Trophoblast cell (in vitro differentiated cells and primary cell): ENCODE results near the gene IFITM10.
A peak's percentile ranks its signal among the peaks of the same experiment; 100 is the strongest.

ENCODE experiments used
- DNase-seq, 2 donors: peaks; one replicate each; pipeline ENCODE4 v3.0.0-alpha.2; 2016
- H2AFZ ChIP-seq: 2 replicates; pipeline ENCODE4 v1.6.1; 2013; ENCODE audit warnings: low read length, moderate library complexity, mild to moderate bottlenecking; ENCODE audit not compliant: insufficient read depth, poor library complexity
- H2AK5ac ChIP-seq: 2 replicates; pipeline ENCODE4 v1.6.1; 2013; ENCODE audit warnings: mild to moderate bottlenecking, low read length
- H2BK120ac ChIP-seq: 2 replicates; pipeline ENCODE4 v1.6.1; 2013; ENCODE audit warnings: low read length, mild to moderate bottlenecking, moderate library complexity; ENCODE audit not compliant: insufficient read depth, poor library complexity
- H2BK12ac ChIP-seq: 2 replicates; pipeline ENCODE4 v1.6.1; 2013; ENCODE audit warnings: mild to moderate bottlenecking, low read length, moderate library complexity
- H2BK5ac ChIP-seq: 2 replicates; pipeline ENCODE4 v1.6.1; 2013; ENCODE audit warnings: low read length, low read depth, moderate library complexity, mild to moderate bottlenecking; ENCODE audit not compliant: poor library complexity
- H3K14ac ChIP-seq: 2 replicates; pipeline ENCODE4 v1.6.1; 2013; ENCODE audit warnings: mild to moderate bottlenecking, low read length
- H3K18ac ChIP-seq: 2 replicates; pipeline ENCODE4 v1.6.1; 2013; ENCODE audit warnings: mild to moderate bottlenecking, low read length
- H3K23ac ChIP-seq: 2 replicates; pipeline ENCODE4 v1.6.1; 2013; ENCODE audit warnings: low read length
- H3K27ac ChIP-seq: 2 replicates; pipeline ENCODE4 v1.5.1; 2013; ENCODE audit warnings: low read depth, mild to moderate bottlenecking, inconsistent platforms, low read length, moderate library complexity
- H3K27me3 ChIP-seq: 2 replicates; pipeline ENCODE4 v1.6.1; 2013; ENCODE audit warnings: inconsistent platforms, mild to moderate bottlenecking, low read length, moderate library complexity; ENCODE audit not compliant: insufficient read depth
- H3K36me3 ChIP-seq, 2 experiments: 1 replicate in 1 of 2; 2 replicates in 1 of 2; pipeline ENCODE4 v1.6.1; 2013; ENCODE audit warnings: low read length in 2 of 2, mild to moderate bottlenecking in 2 of 2, moderate library complexity in 1 of 2; ENCODE audit not compliant: insufficient read depth in 2 of 2, control insufficient read depth in 1 of 2
- H3K4ac ChIP-seq: 2 replicates; pipeline ENCODE4 v1.6.1; 2013; ENCODE audit warnings: low read depth, mild to moderate bottlenecking, low read length, moderate library complexity
- H3K4me1 ChIP-seq, 2 experiments: 1 replicate in 1 of 2; 2 replicates in 1 of 2; pipeline ENCODE4 v1.6.1; 2013; ENCODE audit warnings: low read length in 2 of 2, mild to moderate bottlenecking in 2 of 2, moderate library complexity in 1 of 2; ENCODE audit not compliant: insufficient read depth in 2 of 2, control insufficient read depth in 1 of 2
- H3K4me2 ChIP-seq: 2 replicates; pipeline ENCODE4 v1.6.1; 2013; ENCODE audit warnings: inconsistent platforms, mild to moderate bottlenecking, low read length, moderate library complexity
- H3K4me3 ChIP-seq: 2 replicates; pipeline ENCODE4 v1.5.1; 2013; ENCODE audit warnings: mild to moderate bottlenecking, low read depth, low read length, inconsistent platforms
- H3K79me1 ChIP-seq: one replicate; pipeline ENCODE4 v1.6.1; 2013; ENCODE audit warnings: low read length
- H3K79me2 ChIP-seq: 2 replicates; pipeline ENCODE4 v1.6.1; 2013; ENCODE audit warnings: low read length, mild to moderate bottlenecking; ENCODE audit not compliant: control insufficient read depth, insufficient read depth, poor library complexity
- H3K9ac ChIP-seq: 2 replicates; pipeline ENCODE4 v1.6.1; 2013; ENCODE audit warnings: mild to moderate bottlenecking, low read length
- H3K9me3 ChIP-seq: 2 replicates; pipeline ENCODE4 v1.6.1; 2013; ENCODE audit warnings: low read depth, mild to moderate bottlenecking, control low read depth, inconsistent platforms, low read length; ENCODE audit not compliant: insufficient read depth
- H4K12ac ChIP-seq: 2 replicates; pipeline ENCODE4 v1.6.1; 2013; ENCODE audit warnings: low read depth, mild to moderate bottlenecking, low read length, moderate library complexity
- H4K8ac ChIP-seq: 2 replicates; pipeline ENCODE4 v1.6.1; 2013; ENCODE audit warnings: low read depth, mild to moderate bottlenecking, low read length, moderate library complexity
- H4K91ac ChIP-seq: one replicate; pipeline ENCODE4 v1.6.1; 2013; ENCODE audit warnings: low read depth, mild to moderate bottlenecking, low read length, moderate library complexity
- WGBS: extraction: QIAGEN DNeasy Blood & Tissue Kit; methylation state at CpG from one replicate; pipeline ENCODE4 v1.1.7; 2013; ENCODE audit warnings: missing lambda C conversion rate; ENCODE audit not compliant: insufficient read length, insufficient coverage; ENCODE audit errors: extremely low coverage; 5-methylcytosine and 5-hydroxymethylcytosine counted together

The IFITM10 gene

GRCh38 chr11:1751531-1751921, 1.1 kb upstream of the IFITM10 start:
- no peak overlapping the region for H2AK5ac ChIP-seq
- no peak overlapping the region for H3K9ac ChIP-seq
- no peak overlapping the region for H4K8ac ChIP-seq
- no peaks in the 10 kb centered on the region for H3K79me2 ChIP-seq
- no peak overlapping the region for H4K91ac ChIP-seq
- H3K18ac ChIP-seq = no peak overlapping the region
- H3K23ac ChIP-seq = no peak overlapping the region
- H2BK5ac ChIP-seq = no peak overlapping the region
- peaks cover 8% of the 10 kb centered on the region for H3K9me3 ChIP-seq
- no peak overlapping the region for H3K27ac ChIP-seq
- no peak overlapping the region for H2BK12ac ChIP-seq
- no peak overlapping the region for H3K4me3 ChIP-seq
- H3K27me3 ChIP-seq = peaks cover 24% of the 10 kb centered on the region
- H4K12ac ChIP-seq = no peak overlapping the region
- H3K4me1 ChIP-seq = no peaks in the 10 kb centered on the region
- no peak overlapping the region for H3K4me2 ChIP-seq
- no peaks in the 10 kb centered on the region for H3K79me1 ChIP-seq
- H2AFZ ChIP-seq = no peak overlapping the region
- no peak overlapping the region for H3K4ac ChIP-seq
- peaks cover 25 to 35% of the 10 kb centered on the region in 2 experiments for H3K36me3 ChIP-seq
- no CpG with 5 or more reads among the region's 5 CpGs for WGBS
- DNase-seq = no peak
- no peak overlapping the region for H2BK120ac ChIP-seq
- no peak overlapping the region for H3K14ac ChIP-seq

- no peak overlapping the region for H2BK5ac ChIP-seq
- peaks cover 25 to 30% of the 10 kb centered on the region in 2 experiments for H3K36me3 ChIP-seq
- no peaks in the 10 kb centered on the region for H3K79me1 ChIP-seq
- peaks cover 10% of the 10 kb centered on the region for H3K9me3 ChIP-seq
- H3K4me2 ChIP-seq = no peak overlapping the region
- no peak overlapping the region for H2BK12ac ChIP-seq
- no peak overlapping the region for H3K4ac ChIP-seq
- H2AFZ ChIP-seq = no peak overlapping the region
- H3K4me3 ChIP-seq = no peak overlapping the region
- peaks cover 24% of the 10 kb centered on the region for H3K27me3 ChIP-seq
- WGBS = no CpG with 5 or more reads among the region's 14 CpGs
- H3K14ac ChIP-seq = no peak overlapping the region
- H4K12ac ChIP-seq = no peak overlapping the region
- H3K27ac ChIP-seq = no peak overlapping the region
- H4K91ac ChIP-seq = no peak overlapping the region
- H4K8ac ChIP-seq = no peak overlapping the region
- no peaks in the 10 kb centered on the region for H3K79me2 ChIP-seq
- no peak overlapping the region for H3K9ac ChIP-seq
- H3K23ac ChIP-seq = no peak overlapping the region
- no peak overlapping the region for H2BK120ac ChIP-seq
- no peaks in the 10 kb centered on the region for H3K4me1 ChIP-seq
- no peak for DNase-seq
- no peak overlapping the region for H3K18ac ChIP-seq
- no peak overlapping the region for H2AK5ac ChIP-seq
Observed at GRCh38 chr11:1750840-1751530, 590 bp upstream of the IFITM10 start.

GRCh38 chr11:1749395-1750351, 722 bp downstream of the IFITM10 start:
- DNase-seq = peak in 1 of 2 donors; percentile 29
- H3K14ac ChIP-seq = no peak overlapping the region

GRCh38 chr11:1748636-1749394, 1.6 kb downstream of the IFITM10 start:
- WGBS = no CpG with 5 or more reads among the region's 84 CpGs
- H3K27me3 ChIP-seq = peaks cover 24% of the 10 kb centered on the region
- no peak overlapping the region for H2AFZ ChIP-seq
- no peak overlapping the region for H3K27ac ChIP-seq
- peaks cover 10 to 12% of the 10 kb centered on the region in 2 experiments for H3K36me3 ChIP-seq
- H3K79me1 ChIP-seq = no peaks in the 10 kb centered on the region
- H3K9ac ChIP-seq = no peak overlapping the region
- H2AK5ac ChIP-seq = no peak overlapping the region
- no peak overlapping the region for H4K12ac ChIP-seq
- no peaks in the 10 kb centered on the region for H3K79me2 ChIP-seq
- no peak overlapping the region for H3K14ac ChIP-seq
- DNase-seq = no peak
- no peaks in the 10 kb centered on the region for H3K4me1 ChIP-seq
- H3K4me3 ChIP-seq = no peak overlapping the region
- no peak overlapping the region for H2BK12ac ChIP-seq
- no peak overlapping the region for H4K8ac ChIP-seq
- H3K4me2 ChIP-seq = peak overlapping the region; percentile 40
- H4K91ac ChIP-seq = no peak overlapping the region
- no peak overlapping the region for H3K4ac ChIP-seq
- no peak overlapping the region for H3K18ac ChIP-seq
- no peak overlapping the region for H2BK5ac ChIP-seq
- no peak overlapping the region for H2BK120ac ChIP-seq
- H3K23ac ChIP-seq = no peak overlapping the region
- peaks cover 19% of the 10 kb centered on the region for H3K9me3 ChIP-seq

More at GRCh38 chr11:1749395-1750351, 722 bp downstream of the IFITM10 start:
- Histone ChIP-seq H3K36me3 (peaks cover 16 to 18% of the 10 kb centered on the region in 2 experiments), H2BK5ac (no peak overlapping the region), H3K4me3 (no peak overlapping the region), H3K4me2 (no peak overlapping the region), H3K9me3 (peaks cover 19% of the 10 kb centered on the region), H2BK120ac (no peak overlapping the region), H2AK5ac (no peak overlapping the region), H3K18ac (no peak overlapping the region), H3K79me1 (no peaks in the 10 kb centered on the region), H3K27me3 (peaks cover 24% of the 10 kb centered on the region), H3K79me2 (no peaks in the 10 kb centered on the region), H3K23ac (no peak overlapping the region), H4K91ac (no peak overlapping the region), H3K4me1 (no peaks in the 10 kb centered on the region), H2AFZ (no peak overlapping the region), H4K8ac (no peak overlapping the region), H4K12ac (no peak overlapping the region), H2BK12ac (no peak overlapping the region), H3K4ac (no peak overlapping the region), H3K9ac (no peak overlapping the region), H3K27ac (no peak overlapping the region)
- no CpG with 5 or more reads among the region's 25 CpGs for WGBS
